Hepatic stellate cell (primary cell): ENCODE measurements around the gene ARSJ.
"Not testable (repeated sequence)": the region's sequence is repeated elsewhere in the genome, so short reads cannot be mapped to it uniquely, and the experiment has no call there.

Experiments
- DNase-seq: peaks from one replicate; pipeline ENCODE4 v3.0.0; 2011; ENCODE audit warnings: low spot score

The ARSJ gene

DNA sequence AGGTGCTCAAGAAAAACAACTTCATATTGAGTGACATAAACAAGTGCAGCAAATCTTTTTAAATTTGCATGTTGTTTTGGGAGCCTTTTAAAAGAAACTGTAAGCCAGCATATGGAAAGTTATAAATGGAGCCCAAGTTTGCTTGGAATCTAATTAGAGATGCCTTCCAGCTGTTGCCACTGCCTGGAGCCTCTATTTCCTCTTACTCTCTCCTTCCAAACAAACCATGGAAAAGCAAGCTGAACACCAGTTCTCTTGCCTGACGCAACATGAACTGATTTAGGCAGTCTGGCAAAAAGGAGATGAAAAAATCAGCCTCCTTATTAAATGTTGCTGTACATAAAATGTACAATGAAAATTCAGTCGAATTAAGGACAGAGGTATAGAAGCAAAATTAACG, 21.5 kb downstream of the ARSJ start:
- no peak for DNase-seq

GRCh38 chr4:113955948-113956347, 23.5 kb downstream of the ARSJ start:
- no peak for DNase-seq

DNA sequence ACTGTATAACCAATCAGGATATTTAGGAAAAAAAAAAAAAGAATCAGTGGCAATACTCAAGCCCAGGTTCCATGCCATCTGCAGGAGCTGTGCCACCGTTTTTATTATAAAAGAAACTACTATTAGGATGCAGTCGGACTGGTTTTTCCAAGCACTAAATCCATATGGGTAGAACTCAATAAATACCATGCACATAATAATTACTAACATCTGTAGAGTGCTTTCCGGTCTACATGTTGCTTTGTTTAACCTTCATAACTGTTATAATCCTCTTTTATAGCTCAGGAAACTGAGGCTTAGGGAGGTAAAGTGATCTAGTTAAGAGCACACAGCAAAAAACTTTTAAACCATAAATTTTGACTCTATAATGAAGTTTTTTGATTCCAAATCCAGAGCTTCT, 24.0 kb downstream of the ARSJ start:
- no peak for DNase-seq

- DNase-seq = no peak
Observed at GRCh38 chr4:113953888-113954287, 25.6 kb downstream of the ARSJ start.

GRCh38 chr4:113952452-113953029, 26.9 kb downstream of the ARSJ start:
- DNase-seq = no peak

GRCh38 chr4:113951263-113951662, 28.2 kb downstream of the ARSJ start:
- DNase-seq = no peak

DNA sequence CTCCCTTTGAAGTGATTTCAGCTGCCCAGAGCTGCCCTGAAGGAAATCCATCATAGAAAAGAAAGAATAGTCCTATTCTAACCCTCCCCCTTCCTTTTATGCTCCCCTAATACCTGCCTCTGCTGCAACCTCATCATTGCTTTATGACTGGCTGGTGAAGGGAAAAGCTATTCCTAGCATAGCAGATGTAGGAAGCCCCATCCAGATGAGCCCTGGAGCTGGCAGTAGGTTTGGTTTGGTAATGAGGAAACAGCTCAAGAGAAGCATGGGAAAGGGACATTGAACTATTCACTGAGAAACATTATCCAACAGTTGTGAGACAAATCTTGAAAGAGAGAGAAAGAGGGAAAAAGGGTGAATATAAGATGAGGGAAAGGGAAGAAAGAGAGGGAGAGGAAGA, 29.2 kb downstream of the ARSJ start:
- DNase-seq = no peak

GRCh38 chr4:113947484-113947883, 32.0 kb downstream of the ARSJ start:
- DNase-seq = no peak

GRCh38 chr4:113945906-113946305, 33.5 kb downstream of the ARSJ start:
- peak; percentile 5 for DNase-seq

GRCh38 chr4:113943863-113944262, 35.6 kb downstream of the ARSJ start:
- DNase-seq = no peak

DNA sequence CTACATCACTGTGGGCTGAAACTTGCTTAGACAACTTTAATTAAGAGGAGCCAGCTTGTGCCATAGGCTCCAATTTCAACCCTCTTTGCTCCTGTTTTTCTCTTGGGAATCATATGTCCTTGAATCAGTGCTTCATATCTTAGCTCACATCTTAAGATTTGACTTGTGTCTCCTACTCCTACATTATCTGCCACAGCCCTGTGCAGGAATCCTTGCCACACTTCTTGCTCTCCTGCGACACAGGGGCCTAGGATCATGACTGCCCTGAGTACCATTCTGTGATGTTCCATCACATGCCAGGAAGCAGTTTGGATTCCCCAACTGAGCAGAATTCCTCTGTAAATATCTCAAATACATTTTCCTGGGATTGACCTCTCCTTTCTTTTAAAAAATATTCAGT, 36.4 kb downstream of the ARSJ start:
- DNase-seq = no peak

DNA sequence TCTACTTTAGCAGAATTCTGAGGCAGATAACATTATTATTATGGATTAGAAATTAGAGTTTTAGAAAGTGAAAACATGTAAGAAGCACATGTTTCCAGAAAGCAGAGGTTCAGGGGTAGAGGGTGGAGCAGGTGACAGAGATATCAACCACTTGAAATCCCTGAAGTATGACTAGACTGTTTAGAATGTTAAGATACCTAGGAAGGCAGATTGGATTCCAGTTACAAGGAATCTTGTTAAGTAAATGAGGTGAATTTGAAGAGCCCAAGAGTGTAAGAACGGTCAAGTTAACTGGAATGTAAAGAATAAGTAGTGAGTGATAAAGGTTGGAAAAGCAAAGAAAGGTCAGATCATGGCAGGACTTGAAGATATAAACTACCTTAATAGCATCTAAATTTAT, 37.6 kb downstream of the ARSJ start:
- no peak for DNase-seq

GRCh38 chr4:113940103-113940502, 39.3 kb downstream of the ARSJ start:
- not testable (repeated sequence) for DNase-seq

DNA sequence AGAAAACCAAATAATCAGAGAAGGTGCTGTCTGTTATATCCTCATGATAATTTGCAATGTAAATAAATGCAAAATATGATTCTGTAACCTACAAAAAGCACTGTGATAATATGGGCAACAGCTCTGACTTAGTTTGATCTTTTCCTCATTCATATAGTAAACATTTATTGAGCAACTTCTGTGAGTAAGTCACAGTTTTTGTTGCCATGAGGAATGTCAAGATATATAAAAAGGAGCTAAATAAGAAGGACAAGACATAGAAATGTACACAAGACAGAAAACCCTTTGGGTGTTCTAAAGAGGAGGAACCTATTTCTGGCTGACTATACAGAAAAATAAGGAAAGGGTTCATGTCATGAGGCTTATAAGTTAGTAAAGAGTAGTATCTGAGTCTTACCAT, 44.3 kb downstream of the ARSJ start:
- DNase-seq = no peak

DNA sequence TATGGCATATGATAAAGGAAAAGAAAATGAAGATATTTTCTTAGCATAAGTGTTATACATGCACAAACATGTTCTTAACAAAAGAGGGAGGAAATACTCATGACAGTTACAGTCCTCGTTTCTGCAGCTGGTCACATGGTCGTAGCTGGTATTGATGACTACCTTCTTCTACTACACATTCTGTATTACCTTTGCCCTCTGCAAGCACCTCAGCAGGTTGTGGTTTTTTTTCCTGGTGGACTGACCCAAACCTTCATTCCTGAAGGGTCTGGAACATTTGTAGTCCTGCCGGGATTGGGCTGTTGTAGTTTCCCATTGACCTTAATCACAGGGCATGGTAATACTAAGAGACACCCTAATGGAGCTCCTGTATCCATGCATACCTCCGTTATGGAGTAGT, 54.7 kb downstream of the ARSJ start:
- not testable (repeated sequence) for DNase-seq

GRCh38 chr4:113921089-113921794, 58.2 kb downstream of the ARSJ start:
- no peak for DNase-seq

DNA sequence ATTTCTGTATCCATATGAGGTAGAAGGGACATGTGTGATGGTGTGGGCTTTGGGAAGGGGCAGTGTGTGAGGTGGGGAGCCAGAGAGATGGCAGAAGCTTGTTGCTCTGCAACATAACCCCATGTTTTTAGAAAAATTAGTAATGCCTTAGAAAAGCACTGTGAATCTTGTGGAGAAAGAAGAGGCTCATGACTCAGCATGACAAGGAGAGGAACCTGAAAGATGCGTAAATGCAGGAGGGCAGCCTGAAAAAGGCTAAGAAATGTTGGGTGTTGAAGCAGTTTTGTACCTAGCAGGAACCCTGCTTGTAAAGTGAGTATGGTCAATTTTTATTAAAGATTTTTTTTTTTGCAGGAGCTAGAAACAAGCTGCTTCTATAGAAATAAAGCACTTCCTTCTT, 59.8 kb downstream of the ARSJ start:
- no peak for DNase-seq

DNA sequence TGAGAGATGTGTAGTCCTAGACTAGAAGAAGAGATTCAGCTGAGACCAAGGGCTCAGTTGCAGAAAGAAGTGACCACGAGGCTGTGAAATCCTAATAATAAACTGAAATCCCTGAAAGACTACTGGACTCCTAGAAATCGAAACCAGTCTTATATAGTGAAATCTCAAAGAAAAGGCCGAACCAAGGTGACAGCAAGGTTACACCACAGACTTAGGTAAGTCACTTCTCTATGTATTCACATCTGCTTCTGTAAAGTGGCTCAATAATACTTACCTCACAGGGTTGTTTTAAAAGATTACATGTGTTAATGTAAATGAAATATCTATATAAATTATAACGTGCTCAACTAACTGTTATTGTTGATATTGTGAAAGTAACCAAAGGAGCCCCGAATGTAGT, 60.3 kb downstream of the ARSJ start:
- DNase-seq = no peak

DNA sequence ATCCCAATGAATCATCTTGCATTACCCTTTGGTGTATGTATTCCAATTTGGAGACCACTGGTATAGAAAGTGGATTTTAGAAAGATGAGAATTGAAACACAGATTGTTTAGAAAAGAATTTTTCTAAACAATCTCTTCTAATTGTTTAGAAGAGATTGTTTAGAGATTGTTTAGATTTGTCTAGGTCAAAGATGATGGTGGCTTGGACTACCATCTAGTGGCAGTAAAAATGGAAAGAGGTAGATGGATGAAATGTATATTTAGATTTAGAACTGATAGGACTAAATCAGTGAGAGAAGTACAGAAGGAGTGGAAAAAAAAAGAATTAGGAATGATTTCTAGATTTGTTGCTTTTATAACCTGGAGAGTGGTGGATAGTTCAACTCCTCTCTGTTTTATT, 70.6 kb downstream of the ARSJ start:
- no peak for DNase-seq

DNA sequence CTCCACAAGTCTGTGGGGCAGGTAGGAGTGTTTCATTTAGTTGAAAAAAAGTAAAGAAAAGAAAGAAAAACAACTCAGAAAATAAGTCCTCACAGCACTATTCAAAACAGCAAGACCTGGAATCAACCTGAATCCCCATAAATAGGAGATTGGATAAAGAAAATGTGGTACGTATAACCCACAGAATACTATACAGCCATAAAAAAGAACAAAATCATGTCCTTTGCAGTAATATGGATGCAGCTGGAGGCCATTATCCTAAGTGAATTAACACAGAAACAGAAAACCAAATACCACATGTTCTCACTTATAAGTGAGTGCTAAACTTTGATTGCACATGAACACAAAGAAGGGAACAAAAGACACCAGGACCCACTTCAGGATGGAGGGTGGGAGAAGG, 71.9 kb downstream of the ARSJ start:
- no peak for DNase-seq

GRCh38 chr4:113905301-113905700, 74.1 kb downstream of the ARSJ start:
- DNase-seq = no peak

DNA sequence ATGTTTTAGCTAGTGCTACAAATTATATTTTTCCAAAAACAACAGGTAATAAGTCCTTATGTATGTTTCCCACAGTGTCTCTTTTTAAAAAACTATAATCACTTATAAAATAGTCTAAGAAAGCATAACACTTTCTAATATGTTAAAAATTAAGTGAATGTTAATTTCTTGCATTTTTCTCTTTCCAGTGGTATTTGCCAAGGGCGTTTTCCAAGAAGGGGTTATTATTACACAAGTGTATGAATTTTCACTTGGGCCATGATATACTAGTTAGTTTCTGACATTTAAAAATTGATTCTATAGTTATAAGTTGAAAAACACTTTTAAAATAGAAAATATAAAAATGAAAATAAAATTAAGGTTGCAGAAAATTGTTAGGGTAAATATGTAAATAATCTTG, 74.6 kb downstream of the ARSJ start:
- DNase-seq = no peak

GRCh38 chr4:113901994-113902787, 77.3 kb downstream of the ARSJ start:
- no peak for DNase-seq
